Fibroblast of gingiva (primary cell): ENCODE results near the gene CLEC1A.
"Not testable (repeated sequence)": the region's sequence is repeated elsewhere in the genome, so short reads cannot be mapped to it uniquely, and the experiment has no call there.

Experiments used
- DNase-seq: peaks from one replicate; pipeline ENCODE4 v3.0.0-alpha.2; 2011; ENCODE audit warnings: low read depth

CLEC1A gene

GRCh38 chr12:10048526-10048925 is 50.3 kb downstream of the CLEC1A start:
- DNase-seq = no peak

- no peak for DNase-seq
Measured at GRCh38 chr12:10042167-10042566, 56.6 kb downstream of the CLEC1A start.

- DNase-seq = no peak
Measured at GRCh38 chr12:10033783-10034545, 64.8 kb downstream of the CLEC1A start.

GRCh38 chr12:10031771-10032175 is 67.0 kb downstream of the CLEC1A start:
- DNase-seq = peak; percentile 32

- DNase-seq = no peak
Measured at GRCh38 chr12:10031321-10031720, 67.5 kb downstream of the CLEC1A start.

GRCh38 chr12:10030446-10030845 is 68.3 kb downstream of the CLEC1A start, which contains the start of gene CLEC9A:
Gene CLEC9A, plus strand, starts transcription at chr12:10030682. Its CDS starts 22,006 bp downstream, at chr12:10052688.
- no peak for DNase-seq

GRCh38 chr12:10027721-10028120 is 71.1 kb downstream of the CLEC1A start:
- peak; percentile 38 for DNase-seq

GRCh38 chr12:10027311-10027710 is 71.5 kb downstream of the CLEC1A start:
- DNase-seq = no peak

GRCh38 chr12:10026666-10027065 is 72.1 kb downstream of the CLEC1A start:
- DNase-seq = not testable (repeated sequence)

GRCh38 chr12:10025236-10025635 is 73.5 kb downstream of the CLEC1A start:
- no peak for DNase-seq

GRCh38 chr12:10021342-10021741 is 77.4 kb downstream of the CLEC1A start:
- no peak for DNase-seq
